RPMI8226 (cell line): Measurements from ENCODE around the gene SLC43A2.

ENCODE experiments used
- DNase-seq: peaks from one replicate; pipeline ENCODE4 v3.0.0-alpha.2; 2015

The SLC43A2 gene

GRCh38 chr17:1643293-1643998 lies 14.8 kb upstream of the SLC43A2 start:
- peak; percentile 86 for DNase-seq

GRCh38 chr17:1641065-1641403 lies 12.4 kb upstream of the SLC43A2 start:
- DNase-seq: no peak

- DNase-seq: no peak
These were observed 11.9 kb upstream of the SLC43A2 start for GRCh38 chr17:1640329-1641064.

GRCh38 chr17:1639549-1640180 lies 11.0 kb upstream of the SLC43A2 start:
- no peak for DNase-seq

GRCh38 chr17:1638624-1639300 lies 10.1 kb upstream of the SLC43A2 start:
- DNase-seq: no peak

- DNase-seq: no peak
These were observed 9.5 kb upstream of the SLC43A2 start for GRCh38 chr17:1638171-1638590.

- DNase-seq: no peak
These were observed 8.2 kb upstream of the SLC43A2 start for GRCh38 chr17:1636732-1637285.

- no peak for DNase-seq
These were observed 7.2 kb upstream of the SLC43A2 start for GRCh38 chr17:1635675-1636465.

GRCh38 chr17:1634841-1635650 lies 6.4 kb upstream of the SLC43A2 start:
- no peak for DNase-seq

GRCh38 chr17:1630662-1631061 lies 2.0 kb upstream of the SLC43A2 start:
- DNase-seq: peak; percentile 67

- DNase-seq: peak; percentile 67
These were observed 1.1 kb upstream of the SLC43A2 start for GRCh38 chr17:1629504-1630310.

- peak; percentile 91 for DNase-seq
These were observed 346 bp upstream of the SLC43A2 start for GRCh38 chr17:1628856-1629503.

GRCh38 chr17:1627182-1627981 lies 1.3 kb downstream of the SLC43A2 start:
- peak; percentile 76 for DNase-seq

GRCh38 chr17:1626333-1626732 lies 2.3 kb downstream of the SLC43A2 start:
- DNase-seq: no peak

GRCh38 chr17:1625581-1625980 lies 3.1 kb downstream of the SLC43A2 start:
- no peak for DNase-seq

- no peak for DNase-seq
These were observed 3.6 kb downstream of the SLC43A2 start for GRCh38 chr17:1625053-1625452.

- no peak for DNase-seq
These were observed 4.0 kb downstream of the SLC43A2 start for GRCh38 chr17:1624650-1625049.

GRCh38 chr17:1623057-1623630 lies 5.5 kb downstream of the SLC43A2 start:
- no peak for DNase-seq
